ENCODE results near the gene PFKM.

The PFKM gene

GRCh38 chr12:48175613-48176416 is 56.7 kb downstream of the PFKM start:
- TF ChIP-seq, protein P1, sequence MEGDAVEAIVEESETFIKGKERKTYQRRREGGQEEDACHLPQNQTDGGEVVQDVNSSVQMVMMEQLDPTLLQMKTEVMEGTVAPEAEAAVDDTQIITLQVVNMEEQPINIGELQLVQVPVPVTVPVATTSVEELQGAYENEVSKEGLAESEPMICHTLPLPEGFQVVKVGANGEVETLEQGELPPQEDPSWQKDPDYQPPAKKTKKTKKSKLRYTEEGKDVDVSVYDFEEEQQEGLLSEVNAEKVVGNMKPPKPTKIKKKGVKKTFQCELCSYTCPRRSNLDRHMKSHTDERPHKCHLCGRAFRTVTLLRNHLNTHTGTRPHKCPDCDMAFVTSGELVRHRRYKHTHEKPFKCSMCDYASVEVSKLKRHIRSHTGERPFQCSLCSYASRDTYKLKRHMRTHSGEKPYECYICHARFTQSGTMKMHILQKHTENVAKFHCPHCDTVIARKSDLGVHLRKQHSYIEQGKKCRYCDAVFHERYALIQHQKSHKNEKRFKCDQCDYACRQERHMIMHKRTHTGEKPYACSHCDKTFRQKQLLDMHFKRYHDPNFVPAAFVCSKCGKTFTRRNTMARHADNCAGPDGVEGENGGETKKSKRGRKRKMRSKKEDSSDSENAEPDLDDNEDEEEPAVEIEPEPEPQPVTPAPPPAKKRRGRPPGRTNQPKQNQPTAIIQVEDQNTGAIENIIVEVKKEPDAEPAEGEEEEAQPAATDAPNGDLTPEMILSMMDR (conservative IDR thresholded peaks at IDR 0.05), result no peak
- TF ChIP-seq ZFX (IDR thresholded peaks at IDR 0.05), result no peak
- H3K27ac ChIP-seq, result no peak overlapping the region

- no peak for TF ChIP-seq ZFX (IDR thresholded peaks at IDR 0.05)
- TF ChIP-seq, protein P1 (conservative IDR thresholded peaks at IDR 0.05), result no peak
- no peak overlapping the region for H3K27ac ChIP-seq
Measured at GRCh38 chr12:48176417-48176751, 57.2 kb downstream of the PFKM start.

DNA sequence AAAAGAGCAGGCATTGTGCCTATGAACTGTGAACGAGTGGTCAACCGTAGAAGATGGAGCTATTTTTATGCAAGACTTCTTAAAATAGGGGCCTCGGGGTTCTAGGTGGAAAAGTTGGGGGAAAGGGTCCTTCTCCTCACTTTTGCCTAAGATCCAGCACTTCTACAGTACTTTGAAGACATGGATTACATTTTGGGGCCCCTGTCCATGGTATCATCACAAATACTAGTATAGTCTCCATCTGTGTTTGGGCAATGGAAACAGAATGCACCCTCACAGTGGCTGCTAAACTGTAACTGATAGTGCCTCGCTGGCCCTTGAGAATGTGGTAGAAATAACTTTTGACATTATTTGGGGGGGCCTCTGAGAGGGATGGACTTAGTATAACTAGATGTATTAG is 58.8 kb downstream of the PFKM start:
- no peak overlapping the region for H3K27ac ChIP-seq
- TF ChIP-seq ZFX (IDR thresholded peaks at IDR 0.05), result no peak
- TF ChIP-seq, protein P1 (conservative IDR thresholded peaks at IDR 0.05), result no peak

DNA sequence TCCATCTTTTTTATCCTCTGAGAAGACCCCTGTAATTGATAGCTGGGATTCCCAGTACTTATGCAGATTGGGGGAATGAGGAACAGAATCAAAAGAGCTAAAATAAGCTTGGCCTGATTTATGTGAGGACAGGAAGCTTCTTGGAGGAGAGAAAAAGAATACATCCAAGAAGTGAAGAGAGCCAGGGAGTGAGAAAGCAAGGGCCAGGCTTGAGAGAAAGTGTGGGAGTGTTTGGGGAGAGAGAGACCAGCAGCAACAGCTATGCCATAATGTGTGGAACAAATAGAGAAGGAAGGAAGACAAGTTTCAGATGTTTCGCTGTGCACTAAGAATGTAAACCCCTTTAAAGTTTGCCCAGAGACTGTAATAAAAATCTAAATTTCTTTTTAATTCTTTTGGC is 60.3 kb downstream of the PFKM start:
- H3K27ac ChIP-seq, result no peak overlapping the region
- TF ChIP-seq, protein P1 (conservative IDR thresholded peaks at IDR 0.05), result no peak
- no peak for TF ChIP-seq ZFX (IDR thresholded peaks at IDR 0.05)

DNA sequence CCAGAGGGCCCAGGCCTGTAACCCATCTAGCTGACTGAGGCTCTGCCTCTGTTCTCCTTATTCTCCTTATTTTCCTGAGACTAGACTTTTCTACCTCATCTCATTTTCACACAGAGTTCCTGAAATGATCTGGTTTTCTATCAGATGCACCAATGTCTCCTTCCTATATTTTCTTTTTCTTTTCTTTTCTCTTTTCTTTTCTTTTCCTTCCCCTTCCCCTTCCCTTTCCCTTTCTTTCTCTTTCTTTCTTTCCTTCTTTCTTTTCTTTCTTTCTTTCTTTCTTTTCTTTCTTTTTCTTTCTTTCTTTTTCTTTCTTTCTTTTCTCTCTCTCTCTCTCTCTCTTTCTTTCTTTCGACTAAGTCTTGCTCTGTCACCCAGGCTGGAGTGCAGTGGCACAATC is 61.3 kb downstream of the PFKM start:
- no peak overlapping the region for H3K27ac ChIP-seq
- TF ChIP-seq, protein P1 (conservative IDR thresholded peaks at IDR 0.05), result no peak
- no peak for TF ChIP-seq ZFX (IDR thresholded peaks at IDR 0.05)

- H3K27ac ChIP-seq, result no peak overlapping the region
- TF ChIP-seq, protein P1 (conservative IDR thresholded peaks at IDR 0.05), result no peak
- TF ChIP-seq ZFX (IDR thresholded peaks at IDR 0.05), result no peak
Measured at GRCh38 chr12:48180857-48181495, 61.8 kb downstream of the PFKM start.

GRCh38 chr12:48182631-48183030 is 63.5 kb downstream of the PFKM start:
- no peak for TF ChIP-seq ZFX (IDR thresholded peaks at IDR 0.05)
- TF ChIP-seq, protein P1 (conservative IDR thresholded peaks at IDR 0.05), result no peak
- no peak overlapping the region for H3K27ac ChIP-seq
